ENCODE results near the gene IDH3A.

DNA sequence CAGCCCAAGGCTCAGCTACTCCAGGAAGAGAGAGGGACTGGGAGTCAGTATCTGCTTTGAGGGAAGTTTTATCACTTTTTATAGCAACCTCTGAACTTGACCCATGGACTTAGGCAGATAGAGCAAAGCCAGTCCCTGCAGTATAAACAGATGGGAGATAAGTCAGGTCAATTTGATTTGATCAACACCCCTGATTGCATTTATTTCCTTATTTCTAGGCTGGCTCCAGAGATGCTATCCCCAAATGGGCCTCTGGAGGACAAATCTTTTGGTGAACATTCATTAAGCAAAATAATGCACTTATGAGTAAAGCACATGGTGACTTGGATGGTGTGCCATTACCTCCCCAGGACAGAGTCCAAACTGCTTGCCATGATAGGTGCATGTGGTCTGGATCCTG lies 8.9 kb upstream of the IDH3A start:
- TF ChIP-seq CTCF (IDR thresholded peaks at IDR 0.05 in 2 of 3, conservative IDR thresholded peaks at IDR 0.05 in 1 of 3; ENCODE audit: borderline replicate concordance in 1 of 3, insufficient read depth in 1 of 3, low read depth in 2 of 3, low read length in 2 of 3), result peak in 1 of 3 experiments; percentile 8; a peak in 1 of 6 replicates
- no peak for TF ChIP-seq POLR2A (IDR thresholded peaks at IDR 0.05; ENCODE audit: borderline replicate concordance, extremely low read depth, insufficient read depth, insufficient read length)
- TF ChIP-seq EZH2phosphoT487 (IDR thresholded peaks at IDR 0.05; ENCODE audit: borderline replicate concordance), result no peak
- no peak for TF ChIP-seq JUND (IDR thresholded peaks at IDR 0.05)
- no peak for TF ChIP-seq SIN3A (IDR thresholded peaks at IDR 0.05; ENCODE audit: low read depth)
- no peak for TF ChIP-seq MAX (IDR thresholded peaks at IDR 0.05)
- TF ChIP-seq, protein P1, sequence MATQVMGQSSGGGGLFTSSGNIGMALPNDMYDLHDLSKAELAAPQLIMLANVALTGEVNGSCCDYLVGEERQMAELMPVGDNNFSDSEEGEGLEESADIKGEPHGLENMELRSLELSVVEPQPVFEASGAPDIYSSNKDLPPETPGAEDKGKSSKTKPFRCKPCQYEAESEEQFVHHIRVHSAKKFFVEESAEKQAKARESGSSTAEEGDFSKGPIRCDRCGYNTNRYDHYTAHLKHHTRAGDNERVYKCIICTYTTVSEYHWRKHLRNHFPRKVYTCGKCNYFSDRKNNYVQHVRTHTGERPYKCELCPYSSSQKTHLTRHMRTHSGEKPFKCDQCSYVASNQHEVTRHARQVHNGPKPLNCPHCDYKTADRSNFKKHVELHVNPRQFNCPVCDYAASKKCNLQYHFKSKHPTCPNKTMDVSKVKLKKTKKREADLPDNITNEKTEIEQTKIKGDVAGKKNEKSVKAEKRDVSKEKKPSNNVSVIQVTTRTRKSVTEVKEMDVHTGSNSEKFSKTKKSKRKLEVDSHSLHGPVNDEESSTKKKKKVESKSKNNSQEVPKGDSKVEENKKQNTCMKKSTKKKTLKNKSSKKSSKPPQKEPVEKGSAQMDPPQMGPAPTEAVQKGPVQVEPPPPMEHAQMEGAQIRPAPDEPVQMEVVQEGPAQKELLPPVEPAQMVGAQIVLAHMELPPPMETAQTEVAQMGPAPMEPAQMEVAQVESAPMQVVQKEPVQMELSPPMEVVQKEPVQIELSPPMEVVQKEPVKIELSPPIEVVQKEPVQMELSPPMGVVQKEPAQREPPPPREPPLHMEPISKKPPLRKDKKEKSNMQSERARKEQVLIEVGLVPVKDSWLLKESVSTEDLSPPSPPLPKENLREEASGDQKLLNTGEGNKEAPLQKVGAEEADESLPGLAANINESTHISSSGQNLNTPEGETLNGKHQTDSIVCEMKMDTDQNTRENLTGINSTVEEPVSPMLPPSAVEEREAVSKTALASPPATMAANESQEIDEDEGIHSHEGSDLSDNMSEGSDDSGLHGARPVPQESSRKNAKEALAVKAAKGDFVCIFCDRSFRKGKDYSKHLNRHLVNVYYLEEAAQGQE (IDR thresholded peaks at IDR 0.05; ENCODE audit: low read depth), result no peak
- TF ChIP-seq POLR2AphosphoS5 (IDR thresholded peaks at IDR 0.05; ENCODE audit: low read depth, low read length), result no peak
- no peak for TF ChIP-seq ZNF274 (IDR thresholded peaks at IDR 0.05; ENCODE audit: low read depth, low read length)
- no peak for TF ChIP-seq EGR1 (IDR thresholded peaks at IDR 0.05; ENCODE audit: low read depth)
- no peak for TF ChIP-seq RAD21 (IDR thresholded peaks at IDR 0.05; ENCODE audit: low read depth)
